MM.1S (cell line): ENCODE results near the gene TMEM132D.

ENCODE experiments used
- CTCF ChIP-seq: fragments of 300-600 bp; sonication (generic); IDR thresholded peaks from 2 replicates; pipeline ENCODE4 v1.5.1; 2016; ENCODE audit warnings: antibody characterized with exemption, low read length, mixed read lengths
- EZH2 ChIP-seq: fragments of 300-600 bp; sonication (generic); optimal IDR thresholded peaks from 2 replicates; pipeline ENCODE3; 2017; ENCODE audit warnings: low read depth, mild to moderate bottlenecking, antibody characterized with exemption, low read length, mixed read lengths

DNA sequence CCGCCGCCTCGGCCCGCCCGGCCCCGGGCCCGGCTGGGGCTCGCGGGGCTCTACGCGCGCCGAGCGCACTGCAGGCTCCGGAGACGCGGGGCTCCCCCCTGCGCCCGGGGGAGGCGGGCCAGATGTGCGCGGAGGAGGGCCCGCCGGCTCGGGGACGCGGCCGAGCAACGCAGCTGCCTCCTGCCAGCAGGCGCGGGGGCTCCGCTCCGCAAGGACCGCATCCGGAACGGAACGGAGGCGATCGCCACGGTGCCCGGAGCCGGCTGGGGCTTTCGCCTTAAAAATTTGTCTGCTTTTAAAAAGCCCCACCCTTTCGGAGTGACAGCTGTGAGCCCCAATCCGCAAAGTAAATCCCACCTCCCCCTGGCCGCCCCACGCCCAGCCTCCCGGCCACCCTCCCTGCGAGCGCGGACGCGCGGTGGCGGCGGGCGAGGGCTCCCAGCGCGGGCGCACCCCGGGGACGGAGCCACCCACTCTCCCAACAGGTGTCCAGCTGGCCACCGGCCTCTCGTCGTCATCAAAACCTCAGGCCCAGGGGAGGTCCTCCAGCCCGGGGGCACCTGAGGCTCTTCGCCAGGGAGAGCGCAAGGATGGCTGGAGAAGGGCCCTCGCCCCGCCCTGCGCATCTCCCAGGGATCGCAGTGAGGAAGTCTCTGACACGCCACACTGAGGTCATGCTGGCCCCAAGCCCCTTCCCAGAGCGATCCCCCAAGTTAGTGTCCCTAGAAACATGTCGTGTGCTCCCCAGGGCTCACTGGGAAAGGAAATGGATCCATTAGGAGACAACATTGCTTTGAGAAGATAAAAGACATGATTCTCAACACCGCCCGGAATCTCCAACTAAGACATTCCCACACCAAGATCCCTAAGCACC is at the start of gene TMEM132D:
- TF ChIP-seq CTCF: no peak
- no peak for TF ChIP-seq EZH2
